ENCODE measurements around the gene AEBP2.

DNA sequence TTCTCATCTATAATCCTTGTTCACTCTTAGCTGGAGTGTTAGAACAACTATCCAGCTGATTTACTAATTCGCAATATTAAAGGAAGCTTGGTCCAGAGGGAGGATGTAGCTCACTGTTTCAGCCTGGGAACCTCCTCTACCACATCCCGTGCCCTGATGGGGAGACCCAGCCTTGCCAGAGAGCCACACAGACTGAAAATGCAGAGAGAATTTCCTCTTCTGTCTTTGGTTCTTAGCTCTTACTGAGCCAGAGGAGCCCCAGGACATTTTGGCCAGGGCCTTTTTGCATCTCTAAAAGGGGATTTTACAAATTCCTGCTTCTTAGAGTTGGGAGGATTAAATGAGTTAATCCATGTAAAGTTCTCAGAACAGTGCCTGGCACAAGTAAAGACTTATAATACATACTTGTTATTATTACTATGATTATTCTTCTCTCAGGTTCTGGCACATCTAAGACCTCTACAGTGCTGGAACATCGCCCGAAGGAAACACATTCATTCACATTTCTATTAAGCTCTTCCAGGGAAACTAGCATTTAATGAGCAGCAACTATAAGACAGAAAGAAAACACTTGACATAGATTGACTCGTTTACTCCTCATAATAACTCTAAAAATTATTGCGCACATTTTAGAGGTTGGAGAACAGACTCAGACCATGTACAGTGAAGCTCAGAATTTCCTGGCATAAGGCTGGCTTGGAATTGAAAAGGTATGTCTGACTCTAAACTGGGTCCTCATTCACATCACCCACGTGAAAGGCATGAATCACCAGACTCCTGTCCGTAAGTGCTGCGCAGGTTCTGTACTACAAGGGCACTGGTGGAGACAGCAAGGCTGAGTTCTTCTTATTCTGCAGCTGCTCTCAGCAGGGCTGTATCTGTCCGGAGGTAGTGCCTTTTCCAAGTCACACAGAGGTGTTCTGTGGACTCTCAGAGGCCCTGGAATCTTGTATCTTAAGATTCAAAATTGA lies 27.8 kb upstream of the AEBP2 start:
- TF ChIP-seq, protein P1, sequence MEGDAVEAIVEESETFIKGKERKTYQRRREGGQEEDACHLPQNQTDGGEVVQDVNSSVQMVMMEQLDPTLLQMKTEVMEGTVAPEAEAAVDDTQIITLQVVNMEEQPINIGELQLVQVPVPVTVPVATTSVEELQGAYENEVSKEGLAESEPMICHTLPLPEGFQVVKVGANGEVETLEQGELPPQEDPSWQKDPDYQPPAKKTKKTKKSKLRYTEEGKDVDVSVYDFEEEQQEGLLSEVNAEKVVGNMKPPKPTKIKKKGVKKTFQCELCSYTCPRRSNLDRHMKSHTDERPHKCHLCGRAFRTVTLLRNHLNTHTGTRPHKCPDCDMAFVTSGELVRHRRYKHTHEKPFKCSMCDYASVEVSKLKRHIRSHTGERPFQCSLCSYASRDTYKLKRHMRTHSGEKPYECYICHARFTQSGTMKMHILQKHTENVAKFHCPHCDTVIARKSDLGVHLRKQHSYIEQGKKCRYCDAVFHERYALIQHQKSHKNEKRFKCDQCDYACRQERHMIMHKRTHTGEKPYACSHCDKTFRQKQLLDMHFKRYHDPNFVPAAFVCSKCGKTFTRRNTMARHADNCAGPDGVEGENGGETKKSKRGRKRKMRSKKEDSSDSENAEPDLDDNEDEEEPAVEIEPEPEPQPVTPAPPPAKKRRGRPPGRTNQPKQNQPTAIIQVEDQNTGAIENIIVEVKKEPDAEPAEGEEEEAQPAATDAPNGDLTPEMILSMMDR (IDR thresholded peaks at IDR 0.05): no peak
- TF ChIP-seq POLR2A (IDR thresholded peaks at IDR 0.05): no peak

Measured in body of pancreas (tissue), 4 donors.